ENCODE data around the gene RPL28. TPM values are rescaled to one million over a fixed set of nuclear protein-coding genes. Genes with fewer than 3 reads are reported as not detected.
A peak's percentile ranks its signal among the peaks of the same experiment; 100 is the strongest.

RPL28 gene
- total RNA-seq, 3 donors from 2014 or later = 3,242 to 3,402 (median 3,363) TPM

DNA sequence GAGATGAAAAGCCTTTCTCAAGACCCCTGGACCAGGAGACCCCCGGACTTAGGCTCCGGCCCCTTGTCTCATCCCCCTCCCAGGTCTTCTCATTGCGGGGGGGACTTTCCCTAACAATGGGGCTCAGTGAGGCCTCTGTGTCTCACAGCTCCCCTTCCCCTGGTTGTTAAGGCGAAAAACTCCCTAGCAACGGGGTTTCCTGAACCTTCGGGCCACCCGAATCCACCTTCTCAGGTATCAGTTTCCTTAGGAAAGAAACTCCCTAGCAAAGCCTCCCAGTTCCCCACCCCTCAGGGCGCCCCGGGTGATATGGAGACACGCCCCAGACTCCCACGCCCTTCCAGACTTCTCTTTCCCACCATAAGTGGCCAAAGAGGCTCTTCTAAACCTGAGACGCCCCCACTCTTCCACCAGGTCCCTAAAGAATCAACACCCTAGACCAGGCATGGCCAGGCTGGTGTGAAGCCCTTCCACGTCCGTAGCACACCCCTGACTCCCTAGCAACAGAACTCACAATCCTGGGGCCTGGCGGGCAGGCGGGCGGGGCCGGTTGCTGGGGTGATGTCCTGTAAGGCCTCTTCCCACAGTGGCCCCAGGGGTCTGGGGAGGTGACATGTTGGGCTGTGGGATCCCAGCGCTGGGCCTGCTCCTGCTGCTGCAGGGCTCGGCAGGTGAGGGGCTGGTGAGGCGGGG is 9.3 kb upstream of the RPL28 start, which contains the start of gene TMEM190:
TSS of gene TMEM190 (plus strand) at position 586 of the 693 bp plus-strand sequence. CDS start at position 614, 28 bp downstream.
- Mint-ChIP-seq H3K4me1 (ENCODE audit: low read depth) (peaks cover 3% of the 10 kb centered on the region), H3K27me3 (ENCODE audit: low read depth) (peaks cover 25% of the 10 kb centered on the region), H3K9me3 (no peaks in the 10 kb centered on the region), H3K4me3 (no peak within 1 kb of the TSS), H3K36me3 (ENCODE audit: insufficient read depth) (no peaks in the 10 kb centered on the region)
- DNase-seq (no peak), ATAC-seq (no peak)

DNA sequence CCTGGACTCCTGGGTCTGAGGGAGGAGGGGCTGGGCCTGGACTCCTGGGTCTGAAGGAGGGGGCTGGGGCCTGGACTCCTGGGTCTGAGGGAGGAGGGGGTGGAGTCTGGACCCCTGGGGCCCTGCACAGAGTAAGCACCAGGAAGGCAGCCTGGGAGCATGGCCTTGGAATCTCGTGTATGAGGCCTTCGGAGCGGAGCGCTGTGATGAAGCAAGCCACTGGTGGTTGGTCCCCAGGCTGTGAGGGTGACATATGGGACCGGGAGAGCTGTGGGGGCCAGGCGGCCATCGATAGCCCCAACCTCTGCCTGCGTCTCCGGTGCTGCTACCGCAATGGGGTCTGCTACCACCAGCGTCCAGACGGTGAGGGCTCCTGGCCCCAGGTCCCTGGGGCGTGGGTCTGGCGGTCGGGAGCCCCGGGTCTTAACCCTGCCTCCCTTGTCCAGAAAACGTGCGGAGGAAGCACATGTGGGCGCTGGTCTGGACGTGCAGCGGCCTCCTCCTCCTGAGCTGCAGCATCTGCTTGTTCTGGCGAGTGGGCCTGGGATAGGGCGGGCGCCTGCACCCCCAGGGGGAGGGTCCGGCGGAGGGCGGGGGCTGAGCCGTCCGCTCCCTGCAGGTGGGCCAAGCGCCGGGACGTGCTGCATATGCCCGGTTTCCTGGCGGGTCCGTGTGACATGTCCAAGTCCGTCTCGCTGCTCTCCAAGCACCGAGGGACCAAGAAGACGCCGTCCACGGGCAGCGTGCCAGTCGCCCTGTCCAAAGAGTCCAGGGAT is 8.2 kb upstream of the RPL28 start:
- no peak for DNase-seq
- no peaks in the 10 kb centered on the region for H3K36me3 Mint-ChIP-seq (ENCODE audit: insufficient read depth)
- ATAC-seq = no peak
- no peak overlapping the region for H3K4me3 Mint-ChIP-seq
- H3K9me3 Mint-ChIP-seq = no peaks in the 10 kb centered on the region
- peaks cover 14% of the 10 kb centered on the region for H3K27me3 Mint-ChIP-seq (ENCODE audit: low read depth)
- H3K4me1 Mint-ChIP-seq (ENCODE audit: low read depth) = peaks cover 11% of the 10 kb centered on the region

DNA sequence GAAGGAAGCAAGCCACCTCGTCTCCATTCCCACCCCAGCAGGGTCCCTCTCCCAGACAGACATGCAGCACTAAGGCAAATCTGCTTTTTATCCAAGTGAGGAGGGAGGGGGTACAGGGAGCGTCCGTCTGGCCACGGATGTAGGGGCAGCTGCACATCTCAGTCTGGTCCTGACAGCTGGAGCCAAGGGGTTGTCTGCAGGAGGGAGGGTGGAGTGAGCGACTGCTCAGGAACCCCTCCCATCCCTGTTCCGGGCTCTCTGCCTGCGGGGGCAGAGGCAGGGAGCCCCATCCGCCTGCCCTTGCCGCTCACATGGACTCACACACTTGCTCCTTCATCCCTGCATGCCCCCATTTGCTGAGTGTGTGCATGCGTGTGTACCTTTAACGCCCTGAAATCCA is 6.6 kb upstream of the RPL28 start:
- Mint-ChIP-seq H3K9me3 (no peaks in the 10 kb centered on the region), H3K36me3 (ENCODE audit: insufficient read depth) (no peaks in the 10 kb centered on the region), H3K4me3 (no peak overlapping the region), H3K27me3 (ENCODE audit: low read depth) (peaks cover 8% of the 10 kb centered on the region), H3K4me1 (ENCODE audit: low read depth) (peaks cover 17% of the 10 kb centered on the region)
- DNase-seq (no peak), ATAC-seq (no peak)

DNA sequence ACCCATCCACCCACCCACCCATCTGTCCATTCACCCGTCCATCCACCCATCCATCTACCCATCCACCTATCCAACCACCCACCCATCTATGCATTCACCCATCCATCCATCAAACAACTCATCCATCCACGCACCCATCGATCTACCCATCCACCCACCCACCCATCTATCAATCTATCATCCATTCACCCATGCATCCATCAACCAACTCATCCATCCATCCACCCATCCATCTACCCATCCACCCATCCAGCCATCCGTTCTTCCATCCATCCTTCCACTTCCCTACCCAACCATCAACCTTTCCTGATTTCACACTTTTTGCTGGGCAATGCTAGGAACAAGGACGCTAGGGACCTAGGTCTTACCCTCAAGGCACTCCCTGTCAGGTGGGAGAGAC is 3.7 kb upstream of the RPL28 start:
- no peak for ATAC-seq

DNA sequence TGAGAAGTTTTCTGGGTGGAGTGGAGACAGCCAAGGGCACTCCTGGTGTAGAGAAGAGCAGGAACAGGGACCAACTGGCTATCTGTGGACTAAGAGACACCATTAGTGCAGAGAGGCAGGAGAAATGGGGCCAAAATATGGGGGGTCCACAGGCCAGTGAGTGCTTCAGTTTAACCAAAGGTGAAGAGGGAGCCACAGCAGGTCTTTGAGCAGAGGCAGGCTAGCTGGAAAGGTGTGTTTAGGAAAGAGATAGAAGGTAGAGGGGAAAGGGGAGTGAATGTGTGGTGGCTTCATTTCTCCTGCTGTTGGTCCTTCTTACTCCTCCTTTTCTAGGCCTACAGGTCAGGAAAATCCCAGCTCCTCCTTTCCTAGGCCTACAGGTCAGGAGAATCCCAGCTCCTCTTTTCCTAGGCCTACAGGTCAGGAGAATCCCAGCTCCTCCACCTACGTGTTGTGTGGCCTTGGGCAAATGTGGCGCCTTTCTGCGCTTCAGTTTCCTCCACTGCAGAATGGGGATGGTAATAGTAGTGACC is 3.1 kb upstream of the RPL28 start:
- no peaks in the 10 kb centered on the region for H3K9me3 Mint-ChIP-seq
- H3K4me3 Mint-ChIP-seq = peak overlapping the region; percentile 86
- no peaks in the 10 kb centered on the region for H3K27me3 Mint-ChIP-seq (ENCODE audit: low read depth)
- no peak for ATAC-seq
- peaks cover 36% of the 10 kb centered on the region for H3K4me1 Mint-ChIP-seq (ENCODE audit: low read depth)
- H3K36me3 Mint-ChIP-seq (ENCODE audit: insufficient read depth) = peaks cover 20% of the 10 kb centered on the region
- no peak for DNase-seq

More for the DNA sequence above, 3.7 kb upstream of the RPL28 start:
- H3K4me1 Mint-ChIP-seq (ENCODE audit: low read depth) = peaks cover 30% of the 10 kb centered on the region
- DNase-seq = no peak
- H3K36me3 Mint-ChIP-seq (ENCODE audit: insufficient read depth) = peaks cover 14% of the 10 kb centered on the region
- H3K4me3 Mint-ChIP-seq = peak overlapping the region; percentile 86
- H3K9me3 Mint-ChIP-seq = no peaks in the 10 kb centered on the region
- no peaks in the 10 kb centered on the region for H3K27me3 Mint-ChIP-seq (ENCODE audit: low read depth)

DNA sequence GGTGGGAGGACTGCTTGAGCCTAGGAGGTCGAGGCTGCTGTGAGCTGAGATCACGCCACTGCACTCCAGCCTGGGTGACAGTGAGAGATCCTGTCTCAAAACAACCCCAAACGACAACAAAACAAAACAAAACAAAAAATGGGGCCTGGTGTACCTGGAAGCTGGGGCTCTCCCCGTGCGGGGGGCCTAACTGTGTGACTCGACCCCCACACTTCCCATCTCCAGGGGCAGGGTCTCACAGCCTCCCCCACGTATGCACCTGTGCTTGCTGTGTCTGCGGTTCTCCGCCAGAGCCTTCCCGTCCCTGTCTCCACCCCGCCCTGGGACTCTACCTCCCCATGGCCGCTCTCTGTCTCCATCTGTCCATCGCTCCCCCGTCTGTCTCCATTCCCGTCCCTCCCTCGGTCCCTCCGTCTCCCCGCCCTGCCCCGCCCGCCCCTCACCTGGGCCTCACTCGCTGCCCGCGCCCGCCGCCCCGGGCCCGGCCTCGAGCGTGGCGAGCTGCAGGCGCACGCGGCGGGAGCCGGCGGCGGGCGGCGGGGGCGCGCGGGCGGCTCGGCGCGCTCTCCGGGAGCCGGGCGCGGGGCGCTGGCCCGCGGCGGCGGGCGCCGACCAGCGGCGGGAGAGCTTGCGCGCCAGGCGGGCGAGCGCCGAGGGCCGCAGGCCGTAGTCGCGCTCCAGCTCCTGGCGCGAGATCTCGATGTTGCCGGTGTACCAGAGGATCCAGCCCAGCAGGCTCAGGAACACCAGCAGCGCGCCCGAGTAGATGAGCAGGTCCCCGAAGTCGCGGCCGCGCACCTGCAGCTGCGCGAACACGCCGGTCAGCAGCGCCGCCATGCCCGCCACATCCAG is 2.2 kb upstream of the RPL28 start:
- H3K4me1 Mint-ChIP-seq (ENCODE audit: low read depth) = peaks cover 44% of the 10 kb centered on the region
- H3K27me3 Mint-ChIP-seq (ENCODE audit: low read depth) = no peaks in the 10 kb centered on the region
- peak; percentile 35 for DNase-seq
- H3K4me3 Mint-ChIP-seq = peak overlapping the region; percentile 86
- ATAC-seq = peak; percentile 11
- peaks cover 23% of the 10 kb centered on the region for H3K36me3 Mint-ChIP-seq (ENCODE audit: insufficient read depth)
- no peaks in the 10 kb centered on the region for H3K9me3 Mint-ChIP-seq

DNA sequence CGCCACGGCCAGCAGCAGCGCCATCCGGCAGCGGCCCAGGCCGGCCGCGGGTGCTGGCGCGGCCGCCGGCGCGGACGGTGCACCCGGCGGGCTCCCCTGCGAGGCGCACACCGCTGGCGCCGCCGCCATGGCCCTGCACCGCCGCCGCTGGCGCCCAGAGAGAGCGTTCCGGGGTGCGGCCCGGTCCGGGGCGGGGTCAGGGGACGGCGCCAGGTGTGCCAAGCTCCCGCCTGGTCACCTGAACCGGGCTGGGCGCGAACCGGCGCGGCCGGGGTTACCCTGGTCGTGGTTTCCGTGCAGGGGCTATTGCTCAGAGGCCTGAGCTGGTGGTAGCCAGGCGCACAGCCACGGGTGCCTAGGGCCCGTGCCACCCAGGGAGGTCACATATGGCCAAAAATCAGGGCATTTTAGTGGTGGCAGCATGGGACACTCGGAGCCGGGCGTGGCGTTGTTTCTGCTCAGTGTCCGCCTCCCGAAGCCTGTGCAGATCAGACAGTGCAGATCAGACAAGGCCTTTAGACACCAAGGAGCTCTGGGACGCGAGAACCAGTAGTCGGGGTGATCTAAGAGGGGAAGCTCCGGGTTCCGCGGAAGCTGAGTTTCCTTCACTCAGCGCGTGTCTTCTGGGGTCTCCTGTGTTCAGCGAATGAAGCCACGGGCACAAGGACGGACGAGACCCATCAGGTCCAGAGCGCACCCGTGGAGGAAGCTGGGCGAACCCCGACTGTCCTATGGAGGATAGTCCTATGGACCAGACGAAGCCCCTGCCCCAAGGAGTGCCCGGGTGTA is 1.4 kb upstream of the RPL28 start, which contains the start of gene TMEM238:
TSS of gene TMEM238 (minus strand) at position 162 of the 789 bp plus-strand sequence. CDS start at position 129, 33 bp downstream.
- Mint-ChIP-seq H3K4me1 (ENCODE audit: low read depth) (peaks cover 52% of the 10 kb centered on the region), H3K36me3 (ENCODE audit: insufficient read depth) (peaks cover 24% of the 10 kb centered on the region), H3K4me3 (peak within 1 kb of the TSS; percentile 100), H3K27me3 (ENCODE audit: low read depth) (no peaks in the 10 kb centered on the region), H3K9me3 (no peaks in the 10 kb centered on the region)
- peak; percentile 6 to 24 for ATAC-seq
- DNase-seq = no peak

DNA sequence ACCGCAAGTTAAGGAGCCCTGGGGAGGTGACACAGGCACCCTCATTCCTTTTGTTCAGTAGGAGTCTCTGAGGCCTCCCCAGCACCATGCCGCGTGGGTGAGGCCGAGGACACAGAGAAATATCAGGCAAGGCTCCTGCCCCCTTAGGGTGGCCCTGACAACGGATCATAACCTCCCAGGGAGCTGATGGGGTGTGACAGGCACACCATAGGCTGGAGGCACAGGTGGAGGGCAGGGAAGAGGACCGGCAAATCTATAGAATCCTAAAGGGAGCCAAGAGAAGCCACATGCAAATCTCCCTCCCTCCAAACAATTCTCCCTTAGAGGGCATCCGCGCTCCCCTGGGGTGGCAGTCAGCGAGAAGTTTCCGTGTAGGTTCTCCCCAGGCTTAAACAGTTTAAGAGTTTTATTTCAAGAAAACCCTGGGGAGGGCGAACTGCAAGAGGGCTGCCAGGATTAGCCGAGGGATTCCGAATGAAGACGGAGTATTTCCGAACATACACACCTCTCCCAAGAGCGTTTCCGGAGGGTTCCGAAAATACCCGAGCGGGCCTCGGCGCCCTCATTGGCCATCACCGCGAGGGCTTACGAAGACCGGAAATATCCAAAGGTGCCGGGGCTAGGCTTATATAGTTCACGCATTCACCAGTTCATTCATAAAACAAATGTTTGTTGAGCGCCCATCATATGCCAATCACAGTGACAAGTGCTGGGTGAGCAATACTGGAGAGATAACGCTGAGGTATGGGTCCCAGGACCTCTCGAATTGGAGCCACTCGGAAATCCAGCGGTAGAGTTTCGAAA is 610 bp upstream of the RPL28 start:
- H3K4me1 Mint-ChIP-seq (ENCODE audit: low read depth) = peaks cover 59% of the 10 kb centered on the region
- H3K36me3 Mint-ChIP-seq (ENCODE audit: insufficient read depth) = peaks cover 31% of the 10 kb centered on the region
- no peaks in the 10 kb centered on the region for H3K27me3 Mint-ChIP-seq (ENCODE audit: low read depth)
- ATAC-seq = peak; percentile 77
- peak overlapping the region; percentile 100 for H3K4me3 Mint-ChIP-seq
- peak; percentile 92 for DNase-seq
- H3K9me3 Mint-ChIP-seq = no peaks in the 10 kb centered on the region

GRCh38 chr19:55386493-55386971 is 800 bp downstream of the RPL28 start:
- H3K4me3 Mint-ChIP-seq = peak overlapping the region; percentile 100
- DNase-seq = no peak
- H3K9me3 Mint-ChIP-seq = no peaks in the 10 kb centered on the region
- no peak for ATAC-seq
- H3K36me3 Mint-ChIP-seq (ENCODE audit: insufficient read depth) = peaks cover 32% of the 10 kb centered on the region
- H3K4me1 Mint-ChIP-seq (ENCODE audit: low read depth) = peaks cover 66% of the 10 kb centered on the region
- no peaks in the 10 kb centered on the region for H3K27me3 Mint-ChIP-seq (ENCODE audit: low read depth)

DNA sequence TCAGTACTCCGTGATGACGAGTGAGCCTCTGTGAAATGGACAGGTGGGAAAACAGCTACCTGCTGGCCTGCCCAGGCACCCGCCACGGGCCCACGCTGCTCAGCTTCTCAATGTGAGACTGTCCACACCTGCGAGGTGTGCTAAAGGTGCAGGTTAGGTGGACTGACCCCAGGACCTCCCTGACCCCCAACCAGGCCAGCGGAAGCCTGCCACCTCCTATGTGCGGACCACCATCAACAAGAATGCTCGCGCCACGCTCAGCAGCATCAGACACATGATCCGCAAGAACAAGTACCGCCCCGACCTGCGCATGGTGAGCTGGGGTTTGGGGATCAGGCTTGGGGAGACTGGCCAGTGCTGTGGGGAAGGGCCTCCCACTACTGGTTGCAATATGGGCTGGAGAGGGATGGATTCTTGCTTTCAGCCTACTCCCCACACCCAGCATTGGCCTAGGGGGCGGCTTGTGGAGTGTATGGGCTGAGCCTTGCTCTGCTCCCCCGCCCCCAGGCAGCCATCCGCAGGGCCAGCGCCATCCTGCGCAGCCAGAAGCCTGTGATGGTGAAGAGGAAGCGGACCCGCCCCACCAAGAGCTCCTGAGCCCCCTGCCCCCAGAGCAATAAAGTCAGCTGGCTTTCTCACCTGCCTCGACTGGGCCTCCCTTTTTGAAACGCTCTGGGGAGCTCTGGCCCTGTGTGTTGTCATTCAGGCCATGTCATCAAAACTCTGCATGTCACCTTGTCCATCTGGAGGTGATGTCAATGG is 2.2 kb downstream of the RPL28 start:
- Mint-ChIP-seq H3K36me3 (ENCODE audit: insufficient read depth) (peaks cover 32% of the 10 kb centered on the region), H3K4me1 (ENCODE audit: low read depth) (peaks cover 54% of the 10 kb centered on the region), H3K9me3 (no peaks in the 10 kb centered on the region), H3K4me3 (peak overlapping the region; percentile 100), H3K27me3 (ENCODE audit: low read depth) (no peaks in the 10 kb centered on the region)
- DNase-seq (no peak), ATAC-seq (no peak)

DNA sequence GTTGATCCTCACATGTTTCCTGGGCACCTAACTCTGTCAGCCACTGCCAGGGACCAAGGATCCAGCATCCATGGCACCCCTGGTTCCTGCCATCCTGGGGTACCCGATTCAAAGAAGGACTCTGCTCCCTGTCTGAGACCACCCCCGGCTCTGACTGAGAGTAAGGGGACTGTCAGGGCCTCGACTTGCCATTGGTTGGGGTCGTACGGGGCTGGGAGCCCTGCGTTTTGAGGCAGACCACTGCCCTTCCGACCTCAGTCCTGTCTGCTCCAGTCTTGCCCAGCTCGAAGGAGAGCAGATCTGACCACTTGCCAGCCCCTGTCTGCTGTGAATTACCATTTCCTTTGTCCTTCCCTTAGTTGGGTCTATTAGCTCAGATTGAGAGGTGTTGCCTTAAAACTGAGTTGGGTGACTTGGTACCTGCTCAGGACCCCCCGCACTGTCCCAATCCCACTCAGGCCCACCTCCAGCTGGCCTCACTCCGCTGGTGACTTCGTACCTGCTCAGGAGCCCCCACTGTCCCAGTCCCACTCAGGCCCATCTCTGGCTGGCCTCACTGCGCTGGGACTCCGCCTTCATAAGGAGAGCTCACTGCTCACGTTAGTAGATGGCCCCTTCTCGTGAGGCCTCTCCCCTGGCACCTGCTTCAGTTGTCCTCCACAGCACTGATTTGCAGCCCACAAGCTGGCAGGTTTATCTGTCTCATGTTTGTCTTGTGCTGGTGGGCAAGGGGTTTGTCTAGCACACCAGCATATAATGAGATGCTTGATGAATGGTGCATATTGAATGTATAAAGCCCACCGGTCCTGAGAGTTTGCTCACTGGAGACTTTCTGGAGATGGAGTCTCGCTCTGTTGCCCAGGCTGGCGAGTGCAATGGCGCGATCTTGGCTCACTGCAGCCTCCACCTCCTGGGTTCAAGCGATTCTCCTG is 3.9 kb downstream of the RPL28 start:
- Mint-ChIP-seq H3K36me3 (ENCODE audit: insufficient read depth) (peaks cover 32% of the 10 kb centered on the region), H3K9me3 (no peaks in the 10 kb centered on the region), H3K4me1 (ENCODE audit: low read depth) (peaks cover 45% of the 10 kb centered on the region), H3K27me3 (ENCODE audit: low read depth) (no peaks in the 10 kb centered on the region), H3K4me3 (peak overlapping the region; percentile 56)
- DNase-seq (no peak), ATAC-seq (no peak)
